Mesangial cell (primary cell): ENCODE data around the gene CCDC106. TPM values are rescaled to one million over a fixed set of nuclear protein-coding genes. Genes with fewer than 3 reads are reported as not detected.

Source experiments
- total RNA-seq: library from RNA; depleted of rRNA; stranded (reverse); fragments of >200 nt; gene quantifications from 2 replicates; pipeline ENCODE4 v1.2.3, GENCODE V29; 2015

CCDC106 gene
- total RNA-seq = 10.6 and 30.8 TPM in 2 replicates

DNA sequence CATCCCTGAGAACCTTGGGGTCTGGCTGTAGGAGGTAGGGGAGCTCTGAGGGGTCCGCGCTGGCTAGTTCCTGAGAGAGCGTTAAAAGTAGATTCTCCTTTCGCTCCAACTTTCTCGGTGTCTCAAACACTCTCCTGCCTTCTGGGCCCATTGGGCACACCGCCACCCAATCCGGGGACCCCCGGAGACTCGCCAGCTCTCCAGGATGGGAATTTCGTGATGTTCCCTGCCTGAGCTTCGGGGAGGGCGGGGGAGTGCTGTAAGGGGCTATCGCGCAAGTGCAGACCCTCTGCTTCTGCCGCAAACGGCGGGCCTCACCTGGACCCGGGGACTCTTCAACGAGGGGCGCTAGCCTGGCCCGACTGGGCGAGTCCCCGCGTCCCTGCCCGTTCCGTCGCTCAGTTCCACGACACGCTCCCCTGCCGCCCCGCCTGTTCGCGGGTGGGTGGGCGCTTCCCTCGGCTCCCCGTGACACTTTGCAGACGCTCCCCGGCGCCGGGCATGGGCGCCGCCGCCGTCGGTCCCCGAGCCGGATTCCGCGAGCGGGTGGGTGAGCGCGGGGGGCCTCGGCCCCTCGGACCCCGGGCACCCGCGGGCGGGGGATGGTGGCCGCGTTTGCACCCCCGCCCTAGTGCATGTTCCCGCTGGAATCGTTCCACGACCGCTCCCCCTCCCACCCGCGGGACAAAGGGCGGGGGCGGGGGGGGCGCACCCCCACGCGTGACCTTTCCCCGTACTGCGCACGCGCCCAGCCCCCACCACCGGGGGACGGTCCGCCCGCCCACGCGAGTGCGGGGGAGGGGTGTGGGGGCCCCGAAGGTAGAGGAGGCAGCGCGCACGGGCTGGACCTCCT lies at the start of gene CCDC106:
Gene CCDC106 (plus strand): TSS at position 481 of the 853 bp plus-strand sequence. CDS start 835 bp downstream, outside the sequence.

DNA sequence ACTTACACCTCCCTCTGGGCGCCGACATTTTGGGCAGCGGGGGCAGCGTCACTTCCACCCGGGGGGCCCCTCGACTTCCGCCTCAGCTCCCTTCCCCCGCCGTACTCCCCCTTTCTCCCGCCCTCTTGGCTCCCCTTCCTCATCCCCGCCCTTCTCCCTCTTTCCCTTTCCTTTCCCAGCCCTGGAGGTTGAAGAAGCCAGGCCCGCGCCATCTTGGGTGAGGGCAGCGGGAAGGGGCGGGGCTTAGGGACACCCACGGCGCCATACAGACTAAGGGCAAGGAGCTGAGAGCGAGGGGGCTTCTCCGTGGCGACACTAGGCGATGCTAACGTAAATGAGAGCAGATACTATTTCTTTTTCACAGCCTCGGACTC lies 48.6 kb upstream of the CCDC106 start, which contains the start of gene FIZ1:
Gene FIZ1 (minus strand): TSS at position 50 of the 374 bp plus-strand sequence. CDS start 1,652 bp downstream, outside the sequence.

DNA sequence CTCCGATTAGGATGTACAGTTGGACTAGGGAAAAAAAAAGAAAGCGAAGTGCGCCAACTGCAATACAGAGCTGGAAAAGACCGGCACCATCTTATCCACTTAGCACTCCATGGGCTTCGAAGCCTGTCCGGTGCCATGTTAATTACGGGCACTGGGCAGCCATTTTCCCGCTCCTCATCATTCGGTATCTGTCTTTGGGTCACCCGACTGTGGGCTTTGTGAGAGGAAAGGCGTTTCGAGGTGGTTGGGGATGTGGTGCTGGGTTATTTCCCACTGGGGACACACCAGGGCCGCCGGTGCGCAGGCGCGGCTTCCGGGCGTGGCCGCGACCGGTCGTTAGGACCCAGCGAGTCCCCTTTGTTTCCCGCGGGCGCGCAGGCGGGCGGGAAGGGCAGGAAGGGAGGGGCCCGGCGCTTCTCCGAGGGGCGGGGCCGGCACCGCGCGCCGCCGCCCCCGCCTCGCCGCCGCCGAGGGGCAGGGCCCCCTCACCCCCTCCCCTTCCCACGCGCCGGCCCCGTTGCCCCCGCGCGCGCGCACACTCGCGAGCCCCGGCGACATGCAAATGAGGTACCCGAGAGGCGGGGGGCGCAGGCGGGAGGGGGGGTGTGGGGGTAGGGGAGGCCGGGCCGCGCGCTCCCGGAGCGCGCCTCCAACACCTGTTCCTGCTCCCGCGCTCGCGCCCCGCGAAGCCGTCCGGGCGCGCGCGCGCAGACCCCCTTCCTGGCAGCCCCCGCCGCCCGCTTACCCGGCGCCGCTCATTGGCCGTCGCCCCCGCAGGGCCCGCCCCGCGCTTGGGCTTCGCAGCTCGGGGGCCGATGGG lies 48.0 kb upstream of the CCDC106 start, which contains the start of gene ZNF524:
Gene ZNF524 (plus strand): TSS at position 447 of the 820 bp plus-strand sequence. CDS start 1,825 bp downstream, outside the sequence.

DNA sequence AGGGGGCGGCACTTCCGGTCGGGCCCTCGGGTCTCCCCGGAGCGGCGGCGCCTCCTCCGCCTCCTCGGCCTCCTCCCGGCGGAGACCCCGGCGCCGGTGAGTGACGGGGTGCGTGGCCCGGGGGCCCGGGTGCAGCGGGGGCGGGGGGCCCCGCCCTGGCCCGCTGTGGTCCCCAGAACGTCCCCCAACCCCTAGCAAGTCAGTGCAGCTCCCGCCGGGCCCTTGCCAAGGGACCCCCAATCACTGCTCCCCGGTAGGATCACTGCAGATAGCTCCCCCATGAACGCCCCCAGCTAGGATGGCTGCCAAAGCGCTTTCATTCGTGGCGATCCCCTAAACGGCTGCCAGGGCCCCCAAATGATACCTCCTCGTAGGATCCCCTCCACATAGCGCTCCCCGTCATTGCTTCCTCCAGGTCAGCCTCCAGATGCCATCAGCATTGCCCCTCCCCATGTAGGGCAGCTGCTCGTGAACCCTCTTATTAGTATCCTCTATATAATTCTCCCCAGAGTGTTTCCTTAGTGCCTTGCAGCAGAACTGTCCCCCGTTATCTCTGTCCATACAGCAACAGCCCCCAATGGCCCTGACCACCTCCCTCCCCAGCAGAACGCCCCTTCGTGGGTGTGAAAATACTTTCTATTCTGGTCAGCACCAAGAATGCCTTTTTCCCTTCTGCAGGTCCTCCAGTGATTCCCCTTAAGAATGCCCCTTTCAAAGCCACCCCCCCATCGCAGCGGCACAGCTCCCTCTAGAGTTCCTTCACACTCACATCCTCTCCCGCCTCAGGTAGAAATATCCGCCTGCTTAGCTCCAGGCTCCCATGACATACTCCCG lies 42.2 kb upstream of the CCDC106 start, which contains the start of gene ZNF865:
Gene ZNF865 (plus strand): TSS at position 11 of the 834 bp plus-strand sequence. CDS start 7,972 bp downstream, outside the sequence.

DNA sequence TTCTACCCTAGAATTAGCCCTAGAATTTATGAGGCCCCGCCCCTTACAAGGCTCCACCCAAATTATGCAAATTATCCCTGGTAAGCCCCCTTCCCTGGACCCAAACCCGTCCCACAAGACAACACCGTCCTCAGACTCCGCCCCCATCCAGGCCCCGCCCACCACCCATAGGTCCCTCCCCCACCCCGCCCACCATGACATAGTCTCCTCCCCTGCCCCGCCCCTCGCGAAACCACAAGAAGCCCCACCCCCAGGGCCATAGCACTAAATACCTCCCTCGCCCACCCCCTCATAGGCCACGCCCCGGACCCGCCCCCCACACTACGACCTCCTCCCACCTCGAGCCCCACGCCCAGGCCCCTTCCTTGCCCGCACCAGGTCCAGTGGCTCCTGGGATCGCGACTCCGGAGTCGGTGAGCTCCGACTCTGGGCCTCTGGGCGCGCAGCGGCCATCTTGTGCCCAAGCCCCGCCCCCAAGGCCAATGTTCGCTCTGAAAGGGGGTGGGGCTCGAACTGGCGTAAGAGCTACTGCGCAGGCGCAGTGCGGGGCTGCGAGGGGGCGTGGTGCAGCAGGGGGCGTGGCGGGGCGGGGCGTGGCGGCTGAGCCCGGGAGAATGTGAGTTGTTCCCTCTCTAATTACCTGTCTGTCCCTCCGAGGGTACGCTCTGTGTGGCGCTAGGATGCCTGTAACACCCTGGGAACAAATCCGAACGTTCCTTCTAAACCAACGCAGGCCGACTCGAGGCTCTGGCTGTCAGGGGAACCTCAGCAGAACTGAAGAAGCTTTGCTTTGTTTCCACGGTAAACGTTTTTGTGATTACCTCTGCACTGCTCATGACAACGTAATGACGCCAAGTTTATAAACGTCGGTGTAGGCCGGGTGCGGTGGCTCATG lies 23.7 kb upstream of the CCDC106 start, which contains the start of gene ZNF784:
Gene ZNF784 (minus strand): TSS at position 458 of the 895 bp plus-strand sequence. CDS start 5 bp downstream, at position 453.

DNA sequence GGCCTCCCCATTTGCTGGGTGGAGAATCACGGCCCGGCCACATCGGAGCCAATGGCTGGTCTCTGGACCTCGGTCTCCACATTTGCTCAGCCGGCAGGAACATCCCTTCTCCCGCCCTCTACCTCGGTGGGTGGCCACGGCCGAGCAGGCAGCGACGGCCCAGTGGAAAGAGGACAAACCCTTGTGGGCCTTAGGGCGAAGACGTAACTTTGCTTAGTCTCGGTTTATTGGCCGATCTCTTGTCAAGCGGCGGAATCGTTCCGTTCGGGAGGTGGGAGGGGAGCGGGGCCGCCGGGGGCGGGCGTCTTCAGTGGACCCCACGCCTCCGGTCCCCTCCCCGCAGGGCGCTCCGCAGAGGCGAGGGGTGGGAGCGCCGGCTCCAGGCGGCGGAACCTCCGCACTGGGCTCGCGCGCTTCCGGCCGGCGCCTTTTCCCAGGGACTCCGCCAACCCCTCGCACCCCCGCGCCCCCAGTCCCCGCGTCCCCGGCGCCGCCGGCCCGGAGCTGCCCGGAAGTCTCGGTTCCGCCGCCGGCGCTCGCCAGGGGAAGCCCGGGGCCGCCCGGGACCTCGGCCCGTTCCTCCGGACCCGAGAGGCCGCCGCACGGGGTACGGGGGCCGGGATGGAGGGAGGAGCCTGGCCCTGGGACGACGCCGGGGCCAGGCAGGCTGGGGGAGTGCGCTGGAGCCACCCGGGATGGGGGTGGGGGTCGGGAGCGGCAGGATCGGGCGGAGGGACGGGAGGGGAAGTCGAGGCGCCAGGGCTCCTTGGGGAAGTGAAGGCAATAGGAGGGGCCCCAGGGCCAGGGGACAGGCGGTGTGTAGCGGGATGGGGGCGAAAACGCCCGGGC lies 7.2 kb upstream of the CCDC106 start, which contains the start of gene ZNF580:
Gene ZNF580 (plus strand): TSS at position 426 of the 849 bp plus-strand sequence. CDS start 1,507 bp downstream, outside the sequence.

DNA sequence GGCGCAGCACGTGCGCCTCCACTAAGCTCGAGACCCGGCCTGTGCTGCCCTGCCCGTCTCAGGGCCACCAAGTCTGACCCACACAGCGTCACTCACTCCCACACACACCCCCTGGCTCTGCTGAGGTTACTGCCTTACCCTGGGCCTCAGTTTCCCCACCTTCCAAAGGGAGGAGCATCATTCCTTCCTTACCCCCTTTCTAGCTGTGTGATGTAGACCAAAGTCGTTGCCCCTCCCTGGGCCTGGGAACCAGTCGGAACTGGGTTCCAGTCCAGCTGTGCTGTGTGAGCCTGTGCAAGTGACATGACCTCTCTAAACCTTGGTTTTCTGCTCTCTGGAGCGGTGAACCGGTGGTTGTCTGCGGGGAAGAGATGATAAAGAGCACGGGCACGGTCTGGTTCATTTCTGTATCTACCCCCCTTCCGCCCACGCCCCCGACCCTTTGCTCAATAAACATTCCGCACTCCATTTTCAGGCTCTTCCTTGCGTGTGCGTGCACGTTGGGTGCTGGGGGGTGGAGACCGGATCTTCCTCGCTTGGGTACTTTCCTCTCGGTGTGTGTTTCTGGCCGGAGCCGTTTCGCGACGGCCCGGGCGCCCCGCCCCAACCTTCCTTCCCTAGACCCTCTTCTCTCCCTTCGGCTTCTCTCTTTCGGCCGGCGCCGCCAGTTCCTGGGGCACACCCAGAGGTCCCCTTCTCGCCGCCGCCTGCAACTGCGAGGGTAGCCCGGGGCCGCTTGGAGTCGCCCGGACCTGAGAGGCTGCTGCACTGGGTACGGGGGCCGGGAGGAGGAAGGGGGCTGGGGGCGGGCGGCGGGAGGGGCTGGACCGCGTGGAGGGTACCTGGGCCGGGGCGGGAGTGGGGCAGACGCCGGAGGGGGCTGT lies 4.8 kb upstream of the CCDC106 start, which contains the start of gene ZNF581:
Gene ZNF581 (plus strand): TSS at position 647 of the 884 bp plus-strand sequence. CDS start 923 bp downstream, outside the sequence.

DNA sequence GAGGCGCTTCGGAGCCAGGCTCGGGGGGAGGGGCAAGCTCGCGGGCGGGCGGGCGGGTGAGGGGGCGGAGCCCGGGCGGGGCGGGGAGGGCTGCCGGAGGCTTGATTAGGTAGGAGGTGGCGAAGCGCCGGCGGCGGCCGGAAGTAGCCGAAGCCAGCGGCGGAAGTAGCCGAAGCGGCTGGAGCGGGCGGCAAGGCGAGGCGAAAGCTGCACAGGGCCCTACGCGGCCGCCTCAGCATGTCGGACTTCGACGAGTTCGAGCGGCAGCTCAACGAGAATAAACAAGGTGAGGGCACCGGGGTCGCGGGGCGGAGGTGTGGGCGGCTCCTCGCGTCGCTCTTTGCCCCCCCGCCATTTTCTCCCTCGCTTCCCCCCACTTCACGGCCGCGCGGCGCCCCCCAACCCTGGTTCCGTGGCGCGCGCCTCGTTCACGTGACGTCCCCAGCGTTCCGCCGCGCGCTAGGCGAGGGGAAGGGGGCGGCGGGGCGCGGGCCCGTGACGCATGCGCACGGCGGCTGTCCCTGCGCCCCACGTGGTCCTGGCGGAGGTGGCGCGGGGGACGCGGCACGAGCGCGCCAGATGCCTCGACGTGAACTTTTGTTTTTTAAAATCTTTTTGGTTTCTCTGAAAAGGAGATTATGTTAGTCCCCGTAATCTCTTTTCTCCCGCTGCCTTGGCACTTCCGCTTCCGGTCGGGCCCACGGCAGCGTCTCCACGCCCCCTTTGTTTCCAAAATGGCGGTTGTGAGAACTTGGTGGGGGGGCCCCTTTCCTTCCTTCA lies 7.0 kb downstream of the CCDC106 start, which contains the start of gene U2AF2:
Gene U2AF2 (plus strand): TSS at position 168 of the 780 bp plus-strand sequence. CDS start 70 bp downstream, at position 238.

DNA sequence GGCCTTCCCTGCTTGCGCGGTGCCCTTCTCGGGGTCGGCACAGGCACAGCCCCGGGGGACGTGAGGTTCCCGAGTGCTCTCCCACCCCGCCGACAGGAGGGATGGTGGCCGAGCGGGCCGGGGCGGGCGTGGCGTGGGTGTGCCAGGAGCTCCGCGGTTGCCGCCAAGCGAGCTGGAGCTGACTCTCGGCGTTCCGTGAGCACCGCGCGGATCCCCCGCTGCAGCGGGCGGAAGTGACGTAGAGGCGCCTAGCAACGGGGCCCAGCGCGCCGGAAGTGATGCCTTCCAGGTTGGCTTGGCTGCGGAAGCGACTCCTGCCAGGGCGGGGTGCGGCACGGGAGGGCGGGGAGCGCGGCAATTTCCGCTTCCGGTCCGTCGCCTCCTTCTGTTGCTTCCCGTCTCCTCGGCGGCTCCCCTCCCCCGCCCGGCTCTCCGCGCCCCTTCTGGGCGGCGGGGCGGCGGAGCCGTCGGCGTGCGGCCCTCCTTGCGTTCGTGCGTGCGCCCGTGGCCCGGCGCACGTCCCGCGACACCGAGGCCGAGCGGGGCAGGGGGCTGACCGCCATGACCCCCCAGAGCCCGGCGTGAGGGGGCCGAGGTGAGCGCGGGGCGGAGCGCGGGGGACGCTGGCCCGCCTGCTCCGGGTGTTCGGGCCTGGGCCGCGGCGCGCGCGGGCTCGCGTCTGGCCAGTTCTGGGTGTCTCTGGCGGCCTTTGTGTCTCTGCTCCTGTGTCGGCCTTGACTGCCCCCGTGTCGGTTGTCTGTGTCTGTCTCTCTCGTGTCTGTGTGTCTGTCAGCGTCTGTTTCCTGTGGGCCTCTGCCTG lies 27.0 kb downstream of the CCDC106 start, which contains the start of gene EPN1:
Gene EPN1 (plus strand): TSS at position 386 of the 820 bp plus-strand sequence. CDS start 3,402 bp downstream, outside the sequence.

Other genes starting within 250 kb of the CCDC106 start
- gene UBE2S, start 240.4 kb upstream of the CCDC106 start, total RNA-seq = 61.7 and 400 TPM in 2 replicates
- under 0.01 TPM in 1 of 2 replicates, not detected in the other for gene SHISA7, start 204.9 kb upstream of the CCDC106 start, total RNA-seq
- 102 and 133 TPM in 2 replicates for gene ISOC2, start 186.6 kb upstream of the CCDC106 start, total RNA-seq
- not detected in 2 replicates for gene C19orf85, start 183.5 kb upstream of the CCDC106 start, total RNA-seq
- gene ZNF628, start 171.6 kb upstream of the CCDC106 start, total RNA-seq = 8.8 and 19.0 TPM in 2 replicates
- 27.2 and 76.3 TPM in 2 replicates for gene NAT14, start 163.0 kb upstream of the CCDC106 start, total RNA-seq
- gene SSC5D, start 159.8 kb upstream of the CCDC106 start, total RNA-seq = 0.81 and 34.0 TPM in 2 replicates
- 2.4 and 7.9 TPM in 2 replicates for gene SBK2, start 111.1 kb upstream of the CCDC106 start, total RNA-seq
- gene SBK3, start 102.7 kb upstream of the CCDC106 start, total RNA-seq = 0.13 and 0.16 TPM in 2 replicates
- 10.8 and 25.7 TPM in 2 replicates for gene ZNF579, start 67.4 kb upstream of the CCDC106 start, total RNA-seq
- 6.0 and 8.5 TPM in 2 replicates for gene FIZ1, start 48.7 kb upstream of the CCDC106 start, total RNA-seq
- gene ZNF524, start 47.9 kb upstream of the CCDC106 start, total RNA-seq = 18.4 and 25.5 TPM in 2 replicates
- gene ZNF865, start 42.6 kb upstream of the CCDC106 start, total RNA-seq = 4.6 and 12.7 TPM in 2 replicates
- 3.7 and 6.7 TPM in 2 replicates for gene ZNF784, start 23.6 kb upstream of the CCDC106 start, total RNA-seq
- 24.8 and 59.3 TPM in 2 replicates for gene ZNF580, start 7.2 kb upstream of the CCDC106 start, total RNA-seq
- gene ZNF581, start 4.6 kb upstream of the CCDC106 start, total RNA-seq = 23.1 and 60.6 TPM in 2 replicates
- gene U2AF2, start 6.8 kb downstream of the CCDC106 start, total RNA-seq = 113 and 234 TPM in 2 replicates
- gene EPN1, start 27.0 kb downstream of the CCDC106 start, total RNA-seq = 112 and 155 TPM in 2 replicates
- not detected in 2 replicates for gene NLRP9, start 90.2 kb downstream of the CCDC106 start, total RNA-seq
- gene RFPL4A, start 110.9 kb downstream of the CCDC106 start, total RNA-seq = not detected in 2 replicates
- gene RFPL4AL1, start 120.9 kb downstream of the CCDC106 start, total RNA-seq = not detected in 2 replicates
- not detected in 2 replicates for gene NLRP11, start 183.8 kb downstream of the CCDC106 start, total RNA-seq
- gene NLRP4, start 188.3 kb downstream of the CCDC106 start, total RNA-seq = not detected in 2 replicates